Vagina (tissue), 2 donors: ENCODE data around the gene CHMP2A. TPM values are rescaled to one million over a fixed set of nuclear protein-coding genes. Genes with fewer than 3 reads are reported as not detected.

ENCODE experiments used
- DNase-seq, 2 donors: peaks; one replicate each; pipeline ENCODE4 v3.0.0-alpha.2; 2017; ENCODE audit errors: extremely low spot score in 2 of 2
- H3K27ac ChIP-seq: fragments of 200-600 bp; sonication (generic); one replicate; pipeline ENCODE4 v1.5.1; 2019
- H3K27me3 ChIP-seq: fragments of 200-600 bp; sonication (generic); one replicate; pipeline ENCODE4 v1.5.1; 2019
- H3K36me3 ChIP-seq, 2 donors: fragments of 200-600 bp; sonication (generic); one replicate each; pipeline ENCODE4 v1.5.1; 2017 to 2019
- H3K4me1 ChIP-seq: fragments of 200-600 bp; sonication (generic); one replicate; pipeline ENCODE4 v1.5.1; 2019
- H3K4me3 ChIP-seq, 2 donors: fragments of 200-600 bp; sonication (generic); 1 replicate in 1 of 2; 2 replicates in 1 of 2; pipeline ENCODE4 v1.5.1; 2016 to 2019
- H3K9me3 ChIP-seq: fragments of 200-600 bp; sonication (generic); one replicate; pipeline ENCODE4 v1.5.1; 2019
- POLR2A ChIP-seq, 2 donors: fragments of 450-650 bp; IDR thresholded peaks; one replicate each; pipeline ENCODE4 v1.6.1; 2017; ENCODE audit warnings: antibody characterized with exemption in 2 of 2, mild to moderate bottlenecking in 2 of 2, moderate library complexity in 2 of 2
- POLR2AphosphoS5 ChIP-seq, 2 donors: sonication (generic); formaldehyde crosslinking; IDR thresholded peaks; one replicate each; pipeline ENCODE4 v1.9.0; 2017; ENCODE audit warnings: antibody characterized with exemption in 2 of 2, mild to moderate bottlenecking in 2 of 2, low read depth in 1 of 2; ENCODE audit not compliant: insufficient read depth in 1 of 2
- intact Hi-C: fragments of 100-400 bp; cut with DNase I; formaldehyde crosslinking; loops from one replicate; pipeline ENCODE4 v1.15.1; 2023
- total RNA-seq: library from RNA; depleted of rRNA; stranded (reverse); fragments of >200 nt; gene quantifications from one replicate; pipeline ENCODE4 v1.2.3, GENCODE V29; 2016
- TF ChIP-seq, protein P1 (sequence below), 3 experiments: fragments of 450-650 bp in 2 of 3; fragments of 200-600 bp in 1 of 3; sonication (generic) in 1 of 3; IDR thresholded peaks; one replicate each; pipeline ENCODE4 v1.5.1; 2017 to 2019; ENCODE audit warnings: antibody characterized with exemption in 3 of 3, mild to moderate bottlenecking in 2 of 3, moderate library complexity in 2 of 3

Gene CHMP2A
- total RNA-seq, 1 donor from 2014 or later = 76.4 TPM

DNA sequence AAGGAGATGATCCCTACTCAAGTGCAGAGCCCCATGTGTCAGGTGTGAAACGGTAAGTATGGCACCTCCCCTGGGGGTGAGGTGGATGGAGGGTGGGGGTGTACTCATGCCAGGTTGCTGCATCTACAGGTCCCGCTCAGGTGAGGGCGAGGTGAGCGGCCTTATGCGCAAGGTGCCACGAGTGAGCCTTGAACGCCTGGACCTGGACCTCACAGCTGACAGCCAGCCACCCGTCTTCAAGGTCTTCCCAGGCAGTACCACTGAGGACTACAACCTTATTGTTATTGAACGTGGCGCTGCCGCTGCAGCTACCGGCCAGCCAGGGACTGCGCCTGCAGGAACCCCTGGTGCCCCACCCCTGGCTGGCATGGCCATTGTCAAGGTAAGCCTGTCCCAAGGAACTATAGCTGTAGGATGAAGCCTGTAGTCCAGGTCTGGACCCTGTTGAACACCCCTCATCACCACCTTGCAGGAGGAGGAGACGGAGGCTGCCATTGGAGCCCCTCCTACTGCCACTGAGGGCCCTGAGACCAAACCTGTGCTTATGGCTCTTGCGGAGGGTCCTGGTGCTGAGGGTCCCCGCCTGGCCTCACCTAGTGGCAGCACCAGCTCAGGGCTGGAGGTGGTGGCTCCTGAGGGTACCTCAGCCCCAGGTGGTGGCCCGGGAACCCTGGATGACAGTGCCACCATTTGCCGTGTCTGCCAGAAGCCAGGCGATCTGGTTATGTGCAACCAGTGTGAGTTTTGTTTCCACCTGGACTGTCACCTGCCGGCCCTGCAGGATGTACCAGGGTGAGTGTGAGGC, 5.8 kb downstream of the CHMP2A start:
- peaks cover 0 to 60% of the 10 kb centered on the region in 2 donors for H3K36me3 ChIP-seq
- no peaks in the 10 kb centered on the region for H3K9me3 ChIP-seq
- intact Hi-C loops = no loop called here
- DNase-seq = peak in 1 of 2 donors; percentile 84
- no peak overlapping the region for H3K27ac ChIP-seq
- H3K27me3 ChIP-seq = no peaks in the 10 kb centered on the region
- TF ChIP-seq, protein P1, sequence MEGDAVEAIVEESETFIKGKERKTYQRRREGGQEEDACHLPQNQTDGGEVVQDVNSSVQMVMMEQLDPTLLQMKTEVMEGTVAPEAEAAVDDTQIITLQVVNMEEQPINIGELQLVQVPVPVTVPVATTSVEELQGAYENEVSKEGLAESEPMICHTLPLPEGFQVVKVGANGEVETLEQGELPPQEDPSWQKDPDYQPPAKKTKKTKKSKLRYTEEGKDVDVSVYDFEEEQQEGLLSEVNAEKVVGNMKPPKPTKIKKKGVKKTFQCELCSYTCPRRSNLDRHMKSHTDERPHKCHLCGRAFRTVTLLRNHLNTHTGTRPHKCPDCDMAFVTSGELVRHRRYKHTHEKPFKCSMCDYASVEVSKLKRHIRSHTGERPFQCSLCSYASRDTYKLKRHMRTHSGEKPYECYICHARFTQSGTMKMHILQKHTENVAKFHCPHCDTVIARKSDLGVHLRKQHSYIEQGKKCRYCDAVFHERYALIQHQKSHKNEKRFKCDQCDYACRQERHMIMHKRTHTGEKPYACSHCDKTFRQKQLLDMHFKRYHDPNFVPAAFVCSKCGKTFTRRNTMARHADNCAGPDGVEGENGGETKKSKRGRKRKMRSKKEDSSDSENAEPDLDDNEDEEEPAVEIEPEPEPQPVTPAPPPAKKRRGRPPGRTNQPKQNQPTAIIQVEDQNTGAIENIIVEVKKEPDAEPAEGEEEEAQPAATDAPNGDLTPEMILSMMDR (IDR thresholded peaks at IDR 0.05) = no peak
- TF ChIP-seq POLR2A (IDR thresholded peaks at IDR 0.05) = no peak
- TF ChIP-seq POLR2AphosphoS5 (IDR thresholded peaks at IDR 0.05; ENCODE audit: insufficient read depth in 1 of 2, low read depth in 1 of 2) = no peak
- peaks cover 40% of the 10 kb centered on the region for H3K4me1 ChIP-seq
- no peak overlapping the region for H3K4me3 ChIP-seq

DNA sequence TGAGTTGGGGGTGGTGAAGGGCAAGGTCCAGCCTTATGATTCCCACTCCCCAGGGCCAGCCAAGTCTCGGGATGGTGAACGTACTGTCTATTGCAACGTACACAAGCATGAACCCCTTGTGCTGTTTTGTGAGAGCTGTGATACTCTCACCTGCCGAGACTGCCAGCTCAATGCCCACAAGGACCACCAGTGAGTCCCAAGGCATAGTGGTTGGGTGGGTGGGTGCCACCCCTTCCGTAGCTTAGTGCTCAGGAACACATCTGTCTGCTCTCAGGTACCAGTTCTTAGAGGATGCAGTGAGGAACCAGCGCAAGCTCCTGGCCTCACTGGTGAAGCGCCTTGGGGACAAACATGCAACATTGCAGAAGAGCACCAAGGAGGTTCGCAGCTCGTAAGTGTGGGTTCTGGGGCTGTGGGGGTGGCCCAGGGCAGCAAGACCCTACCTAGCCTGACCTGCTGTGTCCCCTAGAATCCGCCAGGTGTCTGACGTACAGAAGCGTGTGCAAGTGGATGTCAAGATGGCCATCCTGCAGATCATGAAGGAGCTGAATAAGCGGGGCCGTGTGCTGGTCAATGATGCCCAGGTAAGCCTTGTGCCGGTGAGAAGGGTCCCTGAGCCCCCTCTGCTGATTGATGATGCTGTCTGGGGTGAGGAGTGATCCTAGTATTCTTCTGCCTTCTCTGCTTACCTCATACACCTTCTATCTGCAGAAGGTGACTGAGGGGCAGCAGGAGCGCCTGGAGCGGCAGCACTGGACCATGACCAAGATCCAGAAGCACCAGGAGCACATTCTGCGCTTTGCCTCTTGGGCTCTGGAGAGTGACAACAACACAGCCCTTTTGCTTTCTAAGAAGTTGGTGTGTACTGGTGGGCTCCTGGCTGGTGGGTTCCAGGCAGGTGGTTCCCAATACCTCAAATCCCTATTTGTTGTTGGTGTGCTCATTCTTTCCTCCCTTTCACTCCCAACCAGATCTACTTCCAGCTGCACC, 7.3 kb downstream of the CHMP2A start:
- no peaks in the 10 kb centered on the region for H3K27me3 ChIP-seq
- TF ChIP-seq POLR2AphosphoS5 (IDR thresholded peaks at IDR 0.05; ENCODE audit: insufficient read depth in 1 of 2, low read depth in 1 of 2) (no peak), POLR2A (IDR thresholded peaks at IDR 0.05) (no peak)
- TF ChIP-seq, protein P1 (IDR thresholded peaks at IDR 0.05) = no peak
- H3K36me3 ChIP-seq = peaks cover 0 to 60% of the 10 kb centered on the region in 2 donors
- intact Hi-C loops = no loop called here
- H3K4me3 ChIP-seq = no peak overlapping the region
- H3K27ac ChIP-seq = no peak overlapping the region
- peaks cover 34% of the 10 kb centered on the region for H3K4me1 ChIP-seq
- no peaks in the 10 kb centered on the region for H3K9me3 ChIP-seq
- no peak for DNase-seq

DNA sequence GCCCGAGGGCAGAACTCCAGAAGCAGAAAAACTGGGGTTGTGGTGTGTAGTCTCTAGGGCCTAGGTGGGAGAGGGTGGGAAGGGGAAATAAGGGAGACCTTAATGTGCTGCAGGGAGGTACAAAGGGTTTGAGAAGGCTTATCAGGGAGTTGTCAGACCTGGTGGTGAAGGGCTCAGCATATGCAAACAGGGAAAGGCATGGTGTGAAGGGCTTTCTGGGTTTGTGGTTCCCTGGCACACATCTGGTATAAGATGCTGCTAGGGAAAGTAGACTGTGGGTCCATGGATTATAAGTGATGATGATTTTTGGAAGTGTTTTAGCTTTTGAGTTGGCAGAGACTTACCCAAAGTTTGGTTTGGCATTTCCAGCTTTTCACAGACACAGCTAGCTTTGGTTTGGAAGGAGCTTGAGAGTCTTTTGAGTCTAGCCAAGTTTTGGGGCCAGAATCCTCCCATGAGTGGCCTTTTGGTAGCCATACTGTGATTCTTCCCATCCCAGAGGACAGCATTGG, 8.8 kb downstream of the CHMP2A start:
- peaks cover 34% of the 10 kb centered on the region for H3K4me1 ChIP-seq
- no peak for DNase-seq
- H3K27ac ChIP-seq = peak overlapping the region; percentile 96
- intact Hi-C loops = no loop called here
- TF ChIP-seq, protein P1 (IDR thresholded peaks at IDR 0.05) = no peak
- no peak for TF ChIP-seq POLR2AphosphoS5 (IDR thresholded peaks at IDR 0.05; ENCODE audit: insufficient read depth in 1 of 2, low read depth in 1 of 2)
- TF ChIP-seq POLR2A (IDR thresholded peaks at IDR 0.05) = no peak
- peaks cover 0 to 47% of the 10 kb centered on the region in 2 donors for H3K36me3 ChIP-seq
- H3K27me3 ChIP-seq = no peaks in the 10 kb centered on the region
- H3K9me3 ChIP-seq = no peaks in the 10 kb centered on the region
- H3K4me3 ChIP-seq = peak overlapping the region; percentile 94 to 99

DNA sequence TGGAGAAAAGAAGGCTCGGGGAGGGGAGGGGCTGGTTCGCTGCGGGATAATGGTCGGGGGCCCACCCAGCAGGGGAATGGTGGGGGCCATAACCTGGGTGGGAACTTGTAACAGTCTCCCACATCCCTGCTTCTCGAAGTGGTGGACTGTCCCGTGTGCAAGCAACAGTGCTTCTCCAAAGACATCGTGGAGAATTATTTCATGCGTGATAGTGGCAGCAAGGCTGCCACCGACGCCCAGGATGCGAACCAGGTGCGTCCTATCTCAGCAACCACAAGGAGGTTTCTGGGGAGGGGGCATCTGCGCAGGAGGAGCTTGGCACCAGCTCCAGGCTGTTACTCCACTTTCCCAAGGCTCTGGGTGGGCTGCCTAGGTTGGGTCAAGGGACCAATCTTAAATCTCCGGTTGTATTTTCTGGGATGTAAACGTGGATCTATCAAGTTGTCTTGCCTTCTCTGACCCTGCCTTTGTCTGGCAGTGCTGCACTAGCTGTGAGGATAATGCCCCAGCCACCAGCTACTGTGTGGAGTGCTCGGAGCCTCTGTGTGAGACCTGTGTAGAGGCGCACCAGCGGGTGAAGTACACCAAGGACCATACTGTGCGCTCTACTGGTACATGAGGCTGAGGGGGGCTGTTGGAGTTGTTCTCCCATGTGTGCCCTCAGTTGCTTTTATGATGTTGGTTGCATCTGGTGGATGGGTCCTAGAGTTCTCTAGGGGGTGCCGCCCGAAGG, 9.5 kb downstream of the CHMP2A start:
- H3K27ac ChIP-seq = peak overlapping the region; percentile 96
- H3K27me3 ChIP-seq = no peaks in the 10 kb centered on the region
- H3K4me3 ChIP-seq = peak overlapping the region; percentile 94 to 99
- DNase-seq = peak in 1 of 2 donors; percentile 85
- intact Hi-C loops = no loop called here
- peaks cover 0 to 41% of the 10 kb centered on the region in 2 donors for H3K36me3 ChIP-seq
- H3K9me3 ChIP-seq = no peaks in the 10 kb centered on the region
- H3K4me1 ChIP-seq = peaks cover 34% of the 10 kb centered on the region
- TF ChIP-seq, protein P1 (IDR thresholded peaks at IDR 0.05) = no peak
- TF ChIP-seq POLR2A (IDR thresholded peaks at IDR 0.05) (no peak), POLR2AphosphoS5 (IDR thresholded peaks at IDR 0.05; ENCODE audit: insufficient read depth in 1 of 2, low read depth in 1 of 2) (no peak)
